ENCODE results near the gene DYNC1LI2. TPM values are rescaled to one million over a fixed set of nuclear protein-coding genes. Genes with fewer than 3 reads are reported as not detected.

DYNC1LI2 gene
- total and polyA plus RNA-seq, 9 of the 15 experiments (the other 6 are each of a cell fraction or from before 2014, with no cell fraction given): 5.1 to 48.9 (median 38.2) TPM

- intact Hi-C loops (cut with micrococcal nuclease): no loop called here
- TF ChIP-seq NELFE (IDR thresholded peaks at IDR 0.05; ENCODE audit: insufficient read depth, insufficient read length): no peak
- peak; percentile 17; the same call in 1 of the 2 replicates for TF ChIP-seq CTBP1 (IDR thresholded peaks at IDR 0.05; ENCODE audit: borderline replicate concordance)
- 0 out of 2 replicates have a peak, but pooled peaks have one; percentile 13 for TF ChIP-seq JUND (IDR thresholded peaks at IDR 0.05; ENCODE audit: borderline replicate concordance, low read depth, low read length)
- TF ChIP-seq JUND (tag; IDR thresholded peaks at IDR 0.05; ENCODE audit: borderline replicate concordance, low read depth, low read length): no peak
- TF ChIP-seq TFAP4 (CRISPR knock-in tag; IDR thresholded peaks at IDR 0.05; ENCODE audit: borderline replicate concordance): peak; percentile 47; the same call in 1 of the 2 replicates
- peak; percentile 20; the same call in 1 of the 2 replicates for TF ChIP-seq RB1 (IDR thresholded peaks at IDR 0.05; ENCODE audit: low read depth)
- TF ChIP-seq C11orf30 (IDR thresholded peaks at IDR 0.05; ENCODE audit: low read depth): 0 out of 2 replicates have a peak, but pooled peaks have one; percentile 27
- no peak for TF ChIP-seq RFX1 (IDR thresholded peaks at IDR 0.05)
- TF ChIP-seq MTA2 (IDR thresholded peaks at IDR 0.05; ENCODE audit: low read depth): no peak
- Histone ChIP-seq H3K9me3 (replicated peaks; ENCODE audit: control insufficient read depth, insufficient read depth, low read depth, low read length) (no peaks in the 10 kb centered on the region), H2AFZ (ENCODE audit: low read depth, low read length) (0 out of 2 replicates have a peak overlapping the region, but pooled peaks have one; percentile 22), H3K79me2 (ENCODE audit: control insufficient read depth, insufficient read depth, low read length) (no peaks in the 10 kb centered on the region), H3K4me1 (replicated peaks in 1 of 2; ENCODE audit: control insufficient read depth in 2 of 2, insufficient read depth in 2 of 2, low read length in 2 of 2) (peaks cover 0 to 4% of the 10 kb centered on the region in 2 experiments; a peak in 2 of 5 replicates), H3K9me1 (ENCODE audit: control insufficient read depth, insufficient read depth, low read length) (no peaks in the 10 kb centered on the region), H3K27me3 (ENCODE audit: control insufficient read depth in 2 of 2, insufficient read depth in 2 of 2, low read length in 2 of 2) (no peaks in the 10 kb centered on the region), H4K20me1 (replicated peaks; ENCODE audit: control insufficient read depth, insufficient read depth, low read length) (no peaks in the 10 kb centered on the region), H3K4me3 (no peak overlapping the region), H3K27ac (ENCODE audit: extremely low read depth, low read depth, low read length) (no peak overlapping the region), H3K4me2 (ENCODE audit: insufficient read depth, low read length) (no peak overlapping the region), H3K9ac (ENCODE audit: insufficient read depth in 1 of 2, low read depth in 2 of 2, low read length in 2 of 2) (no peak overlapping the region), H3K36me3 (ENCODE audit: control insufficient read depth, insufficient read depth, low read length) (no peaks in the 10 kb centered on the region)
- in situ Hi-C loops (cut with MboI): no loop called here
- WGBS (ENCODE audit: insufficient coverage, low coverage, missing lambda C conversion rate): 26% methylated on average over 9 of the region's 9 CpGs
- ATAC-seq: peak; percentile 66
- peak; percentile 69 for FAIRE-seq
- peak in 3 of 4 experiments; percentile 17 to 32 (median 30) for DNase-seq (ENCODE audit: extremely low read depth in 1 of 4, low spot score in 3 of 4)
- no TSS peak for BruUV-seq (replicated peaks)
- ChIA-PET CTCF (ENCODE audit: low intra/inter-chr PET ratio) (no interaction called here), POLR2A (interaction anchor here (0.5 to 0.9 kb wide), 3 partner anchors 10 to 19 kb away, joined by 3 to 5 read pairs (median 3); no protein-coding TSS in a partner anchor)
These were observed 47.8 kb downstream of the DYNC1LI2 start for GRCh38 chr16:66703406-66704215.

Measured in K562 (cell line).